Measurements from ENCODE around the gene PARL.

- TF ChIP-seq CTCF (IDR thresholded peaks at IDR 0.05; ENCODE audit: poor library complexity), result no peak
- no peak for TF ChIP-seq EZH2 (IDR thresholded peaks at IDR 0.05; ENCODE audit: borderline replicate concordance)
- TF ChIP-seq EZH2phosphoT487 (IDR thresholded peaks at IDR 0.05; ENCODE audit: low read depth, severe bottlenecking, unreplicated experiment), result no peak
Measured at GRCh38 chr3:183779896-183780465, 104.7 kb downstream of the PARL start.

Measured in hepatocyte (in vitro differentiated cells).